GM12891 (cell line): ENCODE data around the gene TPRG1L.

Source experiments
- POLR2AphosphoS5 ChIP-seq: IDR thresholded peaks from 2 replicates; pipeline ENCODE4 v1.6.1; 2011; ENCODE audit warnings: low read depth, low read length, control low read depth
- TAF1 ChIP-seq: IDR thresholded peaks from 2 replicates; pipeline ENCODE4 v1.6.1; 2011; ENCODE audit warnings: low read depth, low read length, control low read depth

DNA sequence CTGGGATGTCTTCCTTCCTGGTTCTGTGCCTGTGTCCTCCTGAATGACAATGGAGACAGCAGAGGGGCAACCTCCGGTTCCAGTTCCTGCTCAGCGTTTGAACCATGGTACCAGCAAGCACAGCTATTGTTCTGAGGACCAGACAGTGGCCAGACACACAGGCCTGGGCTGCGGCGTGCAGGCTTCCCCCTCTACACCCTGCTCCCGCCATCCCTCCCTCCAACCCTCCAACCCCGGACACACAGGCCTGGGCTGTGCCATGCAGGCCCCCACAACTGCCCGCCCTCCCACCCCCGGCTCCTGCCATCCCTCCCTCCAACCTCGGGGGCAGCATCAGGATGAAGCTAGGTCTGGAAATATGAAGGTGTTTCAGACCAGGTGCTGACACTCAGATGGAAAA is 8.0 kb upstream of the TPRG1L start:
- no peak for TF ChIP-seq TAF1
- TF ChIP-seq POLR2AphosphoS5 = no peak
